HCT116 (cell line): Measurements from ENCODE around the gene DENND5A. TPM values are rescaled to one million over a fixed set of nuclear protein-coding genes. Genes with fewer than 3 reads are reported as not detected.

ENCODE experiments used
- ATAC-seq: fragments of 200-7000 bp; cut with Tn5 transposase; 2 replicates; pipeline ENCODE4 v1.9.1; 2020; ENCODE audit warnings: mild to moderate bottlenecking, moderate library complexity
- BruUV-seq: library from RNA; stranded (reverse); fragments of 400-500 nt; replicated peaks from 2 replicates; lab custom pipeline; 2021; lab: Mats Ljungman, UMichigan
- CTCF ChIA-PET: fragments of 300-600 bp; sonication (Branson Sonifier 250); formaldehyde crosslinking; loops from one replicate; lab custom pipeline; 2021; ENCODE audit warnings: antibody characterized with exemption; lab: Charles Lee
- POLR2A ChIA-PET: fragments of 300-600, 350-600 bp; sonication (Branson Sonifier 250); formaldehyde crosslinking; loops from one replicate; lab custom pipeline; 2021; ENCODE audit warnings: antibody characterized with exemption; lab: Charles Lee
- RAD21 ChIA-PET, 2 experiments: fragments of 300-600 bp; sonication (Branson Sonifier 250); formaldehyde crosslinking; loops; one replicate each; lab custom pipeline; 2023; ENCODE audit warnings: low total read pairs in 2 of 2; ENCODE audit not compliant: uncharacterized antibody in 2 of 2, unreplicated experiment in 2 of 2, low non-redundant PET in 1 of 2; lab: Charles Lee
- DNase-seq: peaks from one replicate; pipeline ENCODE4 v3.0.0-alpha.2; 2010; ENCODE audit warnings: low read depth, low spot score
- H2AFZ ChIP-seq: fragments of 200-600 bp; shearing (Covaris generic), sonication (generic); 2 replicates; pipeline ENCODE4 v1.6.1; 2017; ENCODE audit warnings: low read depth, mixed run types, mixed read lengths, antibody characterized with exemption, low read length; ENCODE audit not compliant: poor library complexity, severe bottlenecking
- H3K27ac ChIP-seq: 2 replicates; pipeline ENCODE4 v1.5.1; 2012; ENCODE audit warnings: low read depth, low read length
- H3K27me3 ChIP-seq: fragments of 200-600 bp; sonication (generic); 2 replicates; pipeline ENCODE4 v1.6.1; 2016; ENCODE audit warnings: mixed run types, low read length, mixed read lengths; ENCODE audit not compliant: insufficient read depth
- H3K36me3 ChIP-seq, 2 experiments: fragments of 200-500 bp in 1 of 2; fragments of 200-600 bp in 1 of 2; sonication (Bioruptor generic) in 1 of 2; sonication (generic) in 1 of 2; 2 replicates each; pipeline versions ENCODE4 v1.5.1 to v1.6.1; 2014 to 2016; ENCODE audit warnings: low read length in 2 of 2, inconsistent platforms in 1 of 2, mixed read lengths in 1 of 2, mixed run types in 1 of 2; ENCODE audit not compliant: insufficient read depth in 2 of 2, control insufficient read depth in 1 of 2
- H3K4me1 ChIP-seq, 2 experiments: fragments of 200-600 bp in 1 of 2; sonication (generic) in 1 of 2; 2 replicates each; pipeline versions ENCODE4 v1.5.1 to v1.6.1; 2012 to 2017; ENCODE audit warnings: low read length in 2 of 2, inconsistent platforms in 1 of 2, mild to moderate bottlenecking in 1 of 2, mixed read lengths in 1 of 2, mixed run types in 1 of 2, moderate library complexity in 1 of 2; ENCODE audit not compliant: insufficient read depth in 2 of 2, control insufficient read depth in 1 of 2
- H3K4me2 ChIP-seq: fragments of 200-600 bp; sonication (generic); 2 replicates; pipeline ENCODE4 v1.6.1; 2017; ENCODE audit warnings: mixed run types, low read length, mixed read lengths
- H3K4me3 ChIP-seq, 2 experiments: fragments of 200-600 bp in 1 of 2; sonication (generic) in 1 of 2; replicated peaks in 1 of 2; 2 replicates each; pipeline ENCODE4 v1.5.1; 2011 to 2016; ENCODE audit warnings: low read length in 2 of 2, control low read depth in 1 of 2, low read depth in 1 of 2, mild to moderate bottlenecking in 1 of 2, mixed read lengths in 1 of 2, mixed run types in 1 of 2
- H3K79me2 ChIP-seq: fragments of 200-600 bp; sonication (generic); 2 replicates; pipeline ENCODE4 v1.6.1; 2017; ENCODE audit warnings: mild to moderate bottlenecking, mixed run types, low read length, moderate library complexity, mixed read lengths; ENCODE audit not compliant: insufficient read depth
- H3K9ac ChIP-seq: fragments of 200-600 bp; sonication (generic); 2 replicates; pipeline ENCODE4 v1.6.1; 2016; ENCODE audit warnings: low read length, mixed read lengths
- H3K9me2 ChIP-seq: fragments of 200-600 bp; sonication (generic), shearing (Covaris generic); 2 replicates; pipeline ENCODE4 v1.6.1; 2017; ENCODE audit warnings: mixed run types, mild to moderate bottlenecking, moderate library complexity; ENCODE audit not compliant: insufficient read depth
- H3K9me3 ChIP-seq, 2 experiments: fragments of 200-500 bp in 1 of 2; fragments of 200-600 bp in 1 of 2; sonication (Bioruptor generic) in 1 of 2; sonication (generic) in 1 of 2; 2 replicates each; pipeline ENCODE4 v1.6.1; 2014 to 2017; ENCODE audit warnings: low read length in 2 of 2, mixed read lengths in 2 of 2, inconsistent platforms in 1 of 2, low read depth in 1 of 2, mild to moderate bottlenecking in 1 of 2, mixed run types in 1 of 2, moderate library complexity in 1 of 2; ENCODE audit not compliant: control insufficient read depth in 1 of 2, insufficient read depth in 1 of 2
- H4K20me1 ChIP-seq: fragments of 200-600 bp; sonication (generic), shearing (Covaris generic); 2 replicates; pipeline ENCODE4 v1.6.1; 2017; ENCODE audit warnings: mixed run types, mild to moderate bottlenecking, moderate library complexity; ENCODE audit not compliant: insufficient read depth
- ATF3 ChIP-seq: IDR thresholded peaks from 2 replicates; pipeline ENCODE4 v1.6.1; 2012
- EGR1 ChIP-seq: IDR thresholded peaks from 2 replicates; pipeline ENCODE4 v1.6.1; 2012; ENCODE audit warnings: low read depth
- JUND ChIP-seq: IDR thresholded peaks from 2 replicates; pipeline ENCODE4 v1.6.1; 2012
- MAX ChIP-seq: IDR thresholded peaks from 2 replicates; pipeline ENCODE4 v1.6.1; 2012
- POLR2A ChIP-seq: IDR thresholded peaks from 2 replicates; pipeline ENCODE4 v1.7.0; 2011; ENCODE audit warnings: borderline replicate concordance; ENCODE audit not compliant: insufficient read depth, insufficient read length; ENCODE audit errors: extremely low read depth
- SIN3A ChIP-seq: IDR thresholded peaks from 2 replicates; pipeline ENCODE4 v1.6.1; 2012; ENCODE audit warnings: low read depth
- ZFX ChIP-seq: fragments of 450-650 bp; IDR thresholded peaks from 2 replicates; pipeline ENCODE4 v1.6.1; 2017
- intact Hi-C: fragments of 100-400 bp; cut with micrococcal nuclease; formaldehyde crosslinking; loops from 2 replicates; pipeline ENCODE4 v1.10.0; 2022
- microRNA-seq: library from miRNA; unstranded; fragments of <30 nt; microRNA quantifications from one replicate; pipeline ENCODE4, GENCODE V29; 2016; ENCODE audit warnings: borderline number of aligned reads
- total RNA-seq: library from RNA; stranded (reverse); gene quantifications from one replicate; pipeline ENCODE4 v1.2.1, GENCODE V29; 2021; ENCODE audit not compliant: unreplicated experiment

DENND5A gene
- total RNA-seq, 1 experiment from 2014 or later: 48.6 TPM

GRCh38 chr11:9089636-9090035 is 175.5 kb downstream of the DENND5A start:
- intact Hi-C loops: no loop called here
- no peaks in the 10 kb centered on the region for H4K20me1 ChIP-seq
- no peaks in the 10 kb centered on the region for H3K4me1 ChIP-seq
- TF ChIP-seq EGR1: no peak
- no peak for TF ChIP-seq JUND
- TF ChIP-seq ATF3: no peak
- no peak for TF ChIP-seq ZFX
- TF ChIP-seq POLR2A: no peak
- TF ChIP-seq, all 23 proteins: peak for 0
- Histone ChIP-seq H3K36me3 (no peaks in the 10 kb centered on the region), H2AFZ (no peak overlapping the region), H3K27ac (no peak overlapping the region), H3K9ac (no peak overlapping the region), H3K79me2 (no peaks in the 10 kb centered on the region), H3K4me3 (no peak overlapping the region), H3K27me3 (no peaks in the 10 kb centered on the region), H3K4me2 (no peak overlapping the region), H3K9me2 (no peaks in the 10 kb centered on the region), H3K9me3 (no peaks in the 10 kb centered on the region)
- CTCF ChIA-PET: no interaction called here
- no peak for DNase-seq
- no TSS peak for BruUV-seq
- POLR2A ChIA-PET: no interaction called here
- ATAC-seq: no peak
- RAD21 ChIA-PET: no interaction called here

DNA sequence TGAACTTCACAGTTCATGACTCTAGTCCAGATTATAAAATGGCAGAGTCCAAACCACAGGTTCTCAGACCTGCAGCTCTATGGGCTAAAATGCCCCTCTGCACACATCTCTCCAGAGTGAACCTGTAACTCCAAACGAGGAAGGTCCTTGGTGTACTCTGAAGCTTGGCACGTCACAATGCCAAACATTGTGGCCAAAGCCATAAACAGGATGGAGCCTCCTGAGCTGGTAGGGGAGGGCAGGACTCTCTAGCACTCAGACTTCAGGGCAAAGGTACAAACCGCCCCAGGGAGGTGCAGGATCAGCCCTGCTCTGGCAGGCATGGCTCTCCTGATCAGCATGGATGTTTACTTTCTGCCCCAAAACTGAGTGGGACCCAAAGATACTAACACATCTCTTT is 176.1 kb downstream of the DENND5A start:
- H3K9me2 ChIP-seq: no peaks in the 10 kb centered on the region
- TF ChIP-seq POLR2A: no peak
- TF ChIP-seq SIN3A: no peak
- TF ChIP-seq MAX: no peak
- no peak overlapping the region for H3K4me2 ChIP-seq
- H3K9ac ChIP-seq: no peak overlapping the region
- no peak overlapping the region for H2AFZ ChIP-seq
- H4K20me1 ChIP-seq: no peaks in the 10 kb centered on the region
- intact Hi-C loops: no loop called here
- no peaks in the 10 kb centered on the region for H3K9me3 ChIP-seq
- H3K79me2 ChIP-seq: no peaks in the 10 kb centered on the region
- ATAC-seq (no peak), DNase-seq (no peak)
- H3K4me3 ChIP-seq: no peak overlapping the region
- no peak overlapping the region for H3K27ac ChIP-seq
- ChIA-PET CTCF (no interaction called here), RAD21 (no interaction called here), POLR2A (no interaction called here)
- H3K36me3 ChIP-seq: no peaks in the 10 kb centered on the region
- no peaks in the 10 kb centered on the region for H3K4me1 ChIP-seq
- H3K27me3 ChIP-seq: no peaks in the 10 kb centered on the region
- BruUV-seq: no TSS peak

Small RNA genes lying within 50 kb of the gene (microRNA-seq; reads per million reads assigned to microRNA genes)
- not detected for gene MIR5691

Other genes starting within 250 kb of the DENND5A start
- 1.3 TPM for gene SCUBE2, start 173.8 kb downstream of the DENND5A start, total RNA-seq
- gene TMEM41B, start 49.2 kb upstream of the DENND5A start, total RNA-seq: 67.2 TPM
- 186 TPM for gene IPO7, start 119.3 kb upstream of the DENND5A start, total RNA-seq
- 27.5 TPM for gene ZNF143, start 195.7 kb upstream of the DENND5A start, total RNA-seq